Astrocyte (in vitro differentiated cells and primary cell): ENCODE measurements around the gene DPP8.

Experiments used
- CTCF ChIP-seq: IDR thresholded peaks from 2 replicates; pipeline ENCODE4 v1.5.1; 2011; ENCODE audit warnings: low read depth, mild to moderate bottlenecking, inconsistent platforms, low read length, moderate library complexity; ENCODE audit not compliant: insufficient read depth
- EZH2 ChIP-seq: IDR thresholded peaks from 2 replicates; pipeline ENCODE4 v1.6.1; 2012; ENCODE audit warnings: mild to moderate bottlenecking, low read length, inconsistent platforms; ENCODE audit not compliant: insufficient read depth

DNA sequence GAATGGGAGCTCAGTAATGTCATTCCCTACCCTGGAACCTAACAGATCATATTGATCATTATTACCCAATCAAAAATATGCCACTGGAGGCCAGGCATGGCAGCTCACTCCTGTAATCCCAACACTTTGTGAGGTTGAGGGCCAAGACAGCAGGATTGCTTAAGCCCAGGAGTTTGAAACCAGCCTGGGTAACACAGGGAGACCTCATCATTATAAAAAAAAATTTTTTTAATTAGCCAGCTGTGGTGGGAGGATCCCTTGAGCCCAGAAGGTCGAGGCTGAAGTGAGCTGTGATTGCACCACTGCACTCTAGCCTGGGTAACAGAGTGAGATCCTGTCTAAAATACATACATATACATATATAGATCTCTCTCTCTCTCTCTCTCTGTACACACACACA, 104.9 kb downstream of the DPP8 start:
- no peak for TF ChIP-seq CTCF
- no peak for TF ChIP-seq EZH2
